Neural progenitor cell (in vitro differentiated cells): ENCODE measurements around the gene TRIM38. TPM values are rescaled to one million over a fixed set of nuclear protein-coding genes. Genes with fewer than 3 reads are reported as not detected.

Source experiments
- DNase-seq: peaks from one replicate; pipeline ENCODE4 v3.0.0-alpha.2; 2016; ENCODE audit warnings: low spot score
- H2AFZ ChIP-seq: fragments of 200-600 bp; sonication (generic); replicated peaks from 2 replicates; pipeline ENCODE4 v1.6.1; 2016; ENCODE audit warnings: antibody characterized with exemption
- H3F3A ChIP-seq: fragments of 200-600 bp; sonication (generic); 2 replicates; pipeline ENCODE4 v1.6.1; 2016; ENCODE audit warnings: antibody characterized with exemption, low read depth
- H3K27ac ChIP-seq: fragments of 200-600 bp; sonication (generic); 2 replicates; pipeline ENCODE4 v1.5.1; 2016; ENCODE audit warnings: mild to moderate bottlenecking
- H3K27me3 ChIP-seq: fragments of 200-600 bp; sonication (generic); 2 replicates; pipeline ENCODE4 v1.6.1; 2016; ENCODE audit warnings: mild to moderate bottlenecking, moderate library complexity
- H3K36me3 ChIP-seq: fragments of 200-600 bp; sonication (generic); 2 replicates; pipeline ENCODE4 v1.5.1; 2016
- H3K4me1 ChIP-seq: fragments of 200-600 bp; sonication (generic); 2 replicates; pipeline ENCODE4 v1.6.1; 2016; ENCODE audit warnings: mixed run types
- H3K4me2 ChIP-seq: fragments of 200-600 bp; sonication (generic); 2 replicates; pipeline ENCODE4 v1.6.1; 2016
- H3K4me3 ChIP-seq: fragments of 200-600 bp; sonication (generic); 2 replicates; pipeline ENCODE4 v1.5.1; 2016
- H3K79me2 ChIP-seq: fragments of 200-600 bp; sonication (generic); 2 replicates; pipeline ENCODE4 v1.6.1; 2016; ENCODE audit warnings: low read depth
- H3K9ac ChIP-seq: fragments of 200-600 bp; sonication (generic); 2 replicates; pipeline ENCODE4 v1.6.1; 2016
- H3K9me3 ChIP-seq: fragments of 200-600 bp; sonication (generic); 2 replicates; pipeline ENCODE4 v1.5.1; 2016; ENCODE audit warnings: low read depth
- H4K20me1 ChIP-seq: fragments of 200-600 bp; sonication (generic); 2 replicates; pipeline ENCODE4 v1.6.1; 2016; ENCODE audit warnings: low read depth
- H3K27ac Mint-ChIP-seq: 3 replicates; pipeline ENCODE4 v1.8.0; 2021; ENCODE audit warnings: mixed read lengths
- H3K27me3 Mint-ChIP-seq: 2 replicates; pipeline ENCODE4 v1.8.0; 2022; ENCODE audit warnings: low read depth, mild to moderate bottlenecking, inconsistent platforms, moderate library complexity, mixed read lengths; ENCODE audit not compliant: insufficient read depth
- H3K36me3 Mint-ChIP-seq: 3 replicates; pipeline ENCODE4 v1.8.0; 2021; ENCODE audit warnings: mixed read lengths
- H3K4me1 Mint-ChIP-seq: 3 replicates; pipeline ENCODE4 v1.8.0; 2021; ENCODE audit warnings: mixed read lengths
- H3K4me3 Mint-ChIP-seq: 3 replicates; pipeline ENCODE4 v1.8.0; 2021; ENCODE audit warnings: mild to moderate bottlenecking, moderate library complexity, mixed read lengths
- H3K9me3 Mint-ChIP-seq: 3 replicates; pipeline ENCODE4 v1.8.0; 2020; ENCODE audit warnings: mixed read lengths
- EZH2 ChIP-seq: fragments of 200-600 bp; sonication (generic); IDR thresholded peaks from 2 replicates; pipeline ENCODE4 v1.6.1; 2017; ENCODE audit warnings: antibody characterized with exemption, mild to moderate bottlenecking, moderate library complexity
- EZH2phosphoT487 ChIP-seq: fragments of 200-600 bp; sonication (generic); IDR thresholded peaks from 2 replicates; pipeline ENCODE4 v1.6.1; 2017; ENCODE audit warnings: antibody characterized with exemption
- total RNA-seq: library from RNA; depleted of rRNA; stranded (reverse); fragments of >200 nt; gene quantifications from 2 replicates; pipeline ENCODE4 v1.2.3, GENCODE V29; 2015; ENCODE audit warnings: low replicate concordance
- TF ChIP-seq, protein P1 (sequence below): fragments of 200-600 bp; sonication (generic); IDR thresholded peaks from 2 replicates; pipeline ENCODE4 v1.5.1; 2017; ENCODE audit warnings: antibody characterized with exemption, mild to moderate bottlenecking

The TRIM38 gene
- total RNA-seq, 1 donor from 2014 or later: 0.30 TPM

DNA sequence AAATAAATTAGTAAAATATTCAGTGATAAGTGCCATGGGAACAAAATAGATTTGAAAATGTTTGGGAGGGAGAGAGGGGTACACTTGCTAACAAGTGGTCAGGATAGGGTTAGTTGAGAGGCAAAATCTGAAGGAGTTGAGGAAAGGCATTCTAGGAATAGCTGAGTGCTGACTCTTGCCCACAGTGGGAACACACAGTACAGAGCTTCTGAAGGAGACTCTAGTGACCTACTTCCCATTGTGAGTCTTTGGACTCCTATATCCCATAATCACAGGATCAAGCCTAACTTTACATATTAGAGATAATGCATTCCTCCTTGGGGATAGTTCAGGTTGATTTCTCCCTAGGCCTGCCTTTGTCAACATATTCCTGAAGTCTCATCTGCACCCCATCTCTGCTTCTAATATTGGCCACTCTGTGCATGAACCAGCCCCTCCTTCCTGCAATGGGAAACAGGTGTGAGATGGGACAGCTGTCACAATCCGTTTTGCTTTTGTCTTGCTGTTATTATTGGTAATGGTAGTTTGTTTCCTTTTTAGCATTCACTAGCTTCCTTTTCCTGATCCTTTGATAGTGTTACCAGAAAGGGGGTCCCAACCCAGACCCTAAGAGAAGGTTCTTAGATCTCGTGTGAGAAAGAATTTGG is 2.6 kb upstream of the TRIM38 start:
- H3K4me3 ChIP-seq: no peak overlapping the region
- TF ChIP-seq EZH2phosphoT487 (no peak), EZH2 (no peak)
- TF ChIP-seq, protein P1, sequence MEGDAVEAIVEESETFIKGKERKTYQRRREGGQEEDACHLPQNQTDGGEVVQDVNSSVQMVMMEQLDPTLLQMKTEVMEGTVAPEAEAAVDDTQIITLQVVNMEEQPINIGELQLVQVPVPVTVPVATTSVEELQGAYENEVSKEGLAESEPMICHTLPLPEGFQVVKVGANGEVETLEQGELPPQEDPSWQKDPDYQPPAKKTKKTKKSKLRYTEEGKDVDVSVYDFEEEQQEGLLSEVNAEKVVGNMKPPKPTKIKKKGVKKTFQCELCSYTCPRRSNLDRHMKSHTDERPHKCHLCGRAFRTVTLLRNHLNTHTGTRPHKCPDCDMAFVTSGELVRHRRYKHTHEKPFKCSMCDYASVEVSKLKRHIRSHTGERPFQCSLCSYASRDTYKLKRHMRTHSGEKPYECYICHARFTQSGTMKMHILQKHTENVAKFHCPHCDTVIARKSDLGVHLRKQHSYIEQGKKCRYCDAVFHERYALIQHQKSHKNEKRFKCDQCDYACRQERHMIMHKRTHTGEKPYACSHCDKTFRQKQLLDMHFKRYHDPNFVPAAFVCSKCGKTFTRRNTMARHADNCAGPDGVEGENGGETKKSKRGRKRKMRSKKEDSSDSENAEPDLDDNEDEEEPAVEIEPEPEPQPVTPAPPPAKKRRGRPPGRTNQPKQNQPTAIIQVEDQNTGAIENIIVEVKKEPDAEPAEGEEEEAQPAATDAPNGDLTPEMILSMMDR: no peak
- H3K27ac Mint-ChIP-seq: no peak overlapping the region

GRCh38 chr6:25960734-25961133 is 1.9 kb upstream of the TRIM38 start:
- H3K79me2 ChIP-seq: no peaks in the 10 kb centered on the region
- no peaks in the 10 kb centered on the region for H3K36me3 Mint-ChIP-seq
- no peaks in the 10 kb centered on the region for H3K36me3 ChIP-seq
- no peaks in the 10 kb centered on the region for H3K9me3 ChIP-seq
- H3K27me3 ChIP-seq: no peaks in the 10 kb centered on the region
- DNase-seq: no peak
- no peak overlapping the region for H3K4me2 ChIP-seq
- H3K27me3 Mint-ChIP-seq: no peaks in the 10 kb centered on the region
- H3K4me3 ChIP-seq: no peak overlapping the region
- H2AFZ ChIP-seq: no peak overlapping the region
- no peak overlapping the region for H3K27ac Mint-ChIP-seq
- no peak overlapping the region for H3K27ac ChIP-seq
- TF ChIP-seq EZH2 (no peak), EZH2phosphoT487 (no peak)
- peaks cover 5% of the 10 kb centered on the region for H3K4me1 Mint-ChIP-seq
- H3K9me3 Mint-ChIP-seq: peaks cover 31% of the 10 kb centered on the region
- H3K4me1 ChIP-seq: peaks cover 4% of the 10 kb centered on the region
- no peaks in the 10 kb centered on the region for H3F3A ChIP-seq
- no peaks in the 10 kb centered on the region for H4K20me1 ChIP-seq
- no peak overlapping the region for H3K4me3 Mint-ChIP-seq
- no peak overlapping the region for H3K9ac ChIP-seq

More for the DNA sequence above, 2.6 kb upstream of the TRIM38 start:
- Histone ChIP-seq H3K79me2 (no peaks in the 10 kb centered on the region), H2AFZ (no peak overlapping the region), H3K27me3 (no peaks in the 10 kb centered on the region), H3F3A (no peaks in the 10 kb centered on the region), H3K36me3 (no peaks in the 10 kb centered on the region), H3K9me3 (no peaks in the 10 kb centered on the region), H4K20me1 (no peaks in the 10 kb centered on the region), H3K9ac (no peak overlapping the region), H3K27ac (no peak overlapping the region), H3K4me1 (peaks cover 4% of the 10 kb centered on the region), H3K4me2 (no peak overlapping the region)
- H3K9me3 Mint-ChIP-seq: peaks cover 31% of the 10 kb centered on the region
- no peaks in the 10 kb centered on the region for H3K36me3 Mint-ChIP-seq
- no peaks in the 10 kb centered on the region for H3K27me3 Mint-ChIP-seq
- peaks cover 5% of the 10 kb centered on the region for H3K4me1 Mint-ChIP-seq
- H3K4me3 Mint-ChIP-seq: no peak overlapping the region
- no peak for DNase-seq

GRCh38 chr6:25961619-25962148 is 918 bp upstream of the TRIM38 start:
- no peak for DNase-seq
- peaks cover 4% of the 10 kb centered on the region for H3K4me1 ChIP-seq
- Mint-ChIP-seq H3K36me3 (no peaks in the 10 kb centered on the region), H3K27me3 (no peaks in the 10 kb centered on the region), H3K27ac (no peak overlapping the region), H3K4me3 (no peak overlapping the region), H3K9me3 (peaks cover 31% of the 10 kb centered on the region), H3K4me1 (peaks cover 5% of the 10 kb centered on the region)
- no peak overlapping the region for H3K4me3 ChIP-seq
- H3K27ac ChIP-seq: no peak overlapping the region
- no peaks in the 10 kb centered on the region for H3K9me3 ChIP-seq
- no peak overlapping the region for H3K4me2 ChIP-seq
- H3K9ac ChIP-seq: no peak overlapping the region
- no peaks in the 10 kb centered on the region for H3F3A ChIP-seq
- H3K79me2 ChIP-seq: no peaks in the 10 kb centered on the region
- no peaks in the 10 kb centered on the region for H3K36me3 ChIP-seq
- H2AFZ ChIP-seq: no peak overlapping the region
- H4K20me1 ChIP-seq: no peaks in the 10 kb centered on the region
- H3K27me3 ChIP-seq: no peaks in the 10 kb centered on the region
- TF ChIP-seq EZH2phosphoT487 (no peak), EZH2 (no peak)
- TF ChIP-seq, protein P1: no peak
